Measurements from ENCODE around the gene TUBG1. TPM values are rescaled to one million over a fixed set of nuclear protein-coding genes. Genes with fewer than 3 reads are reported as not detected.
A peak's percentile ranks its signal among the peaks of the same experiment; 100 is the strongest.
"Not testable (repeated sequence)": the region's sequence is repeated elsewhere in the genome, so short reads cannot be mapped to it uniquely, and the experiment has no call there.

The TUBG1 gene
- total and polyA plus RNA-seq, 11 donors, result 31.5 to 112 (median 49.3) TPM

GRCh38 chr17:42623271-42623670 is 13.8 kb downstream of the TUBG1 start:
- no peak overlapping the region for H3K27ac ChIP-seq
- no peaks in the 10 kb centered on the region for H3K9me3 ChIP-seq
- intact Hi-C loops (cut with DNase I), result loop anchor here in 1 of 10 donors (5.0 kb wide), 1 partner anchor 34 kb away; the partner anchor contains the start of gene TUBG2
- DNase-seq (no peak), ATAC-seq (no peak)
- H3K36me3 ChIP-seq, result no peaks in the 10 kb centered on the region
- no peaks in the 10 kb centered on the region for H3K27me3 ChIP-seq
- no peak overlapping the region for H3K4me3 ChIP-seq
- TF ChIP-seq POLR2A (IDR thresholded peaks at IDR 0.05) (no peak), CTCF (IDR thresholded peaks at IDR 0.05) (no peak)
- H3K4me1 ChIP-seq, result peaks cover 0 to 11% (median 3%) of the 10 kb centered on the region in 12 donors
- WGBS, 4 donors, result 85 to 93% (median 90%) methylated on average over 2 of the region's 2 CpGs

- Histone ChIP-seq H3K36me3 (no peaks in the 10 kb centered on the region), H3K27me3 (no peaks in the 10 kb centered on the region), H3K9me3 (no peaks in the 10 kb centered on the region), H3K27ac (no peak overlapping the region), H3K4me1 (peaks cover 0 to 4% (median under 1%) of the 10 kb centered on the region in 12 donors), H3K4me3 (no peak overlapping the region)
- peak in 3 of 4 donors; percentile 32 to 84 (median 71) for ATAC-seq
- intact Hi-C loops (cut with DNase I), result loop anchor here in 1 of 10 donors (5.0 kb wide), 1 partner anchor 33 kb away; the partner anchor contains the start of gene TUBG2
- 81 to 90% (median 82%) methylated on average over 7 of the region's 7 CpGs for WGBS, 4 donors
- DNase-seq, result no peak
- TF ChIP-seq CTCF (IDR thresholded peaks at IDR 0.05) (no peak), POLR2A (IDR thresholded peaks at IDR 0.05) (no peak)
Observed at GRCh38 chr17:42623732-42624596, 14.5 kb downstream of the TUBG1 start.

GRCh38 chr17:42627032-42627764 is 17.7 kb downstream of the TUBG1 start:
- H3K27ac ChIP-seq; H3K27me3 ChIP-seq; H3K4me3 ChIP-seq; H3K4me1 ChIP-seq; DNase-seq; H3K9me3 ChIP-seq; ATAC-seq; H3K36me3 ChIP-seq; intact Hi-C loops (cut with DNase I): not testable (repeated sequence)
- 92 to 97% (median 94%) methylated on average over 6 of the region's 6 CpGs for WGBS, 4 donors

GRCh38 chr17:42629411-42630009 is 20.0 kb downstream of the TUBG1 start:
- TF ChIP-seq CTCF (IDR thresholded peaks at IDR 0.05) (no peak), POLR2A (IDR thresholded peaks at IDR 0.05) (no peak)
- WGBS, 4 donors, result 70 to 79% (median 71%) methylated on average over 3 of the region's 3 CpGs

More at GRCh38 chr17:42629411-42630009, 20.0 kb downstream of the TUBG1 start:
- Histone ChIP-seq H3K9me3 (no peaks in the 10 kb centered on the region), H3K27ac (no peak overlapping the region), H3K36me3 (no peaks in the 10 kb centered on the region), H3K4me3 (no peak overlapping the region), H3K4me1 (no peaks in the 10 kb centered on the region), H3K27me3 (no peaks in the 10 kb centered on the region)
- DNase-seq (no peak), ATAC-seq (no peak)
- intact Hi-C loops (cut with DNase I), result loop anchor here in 1 of 10 donors (10.0 kb wide), 1 partner anchor 525 kb away; no protein-coding TSS in a partner anchor

Measured in heart left ventricle (tissue), 16 donors.